Ascending aorta (tissue), 2 donors: ENCODE results near the gene POLQ. TPM values are rescaled to one million over a fixed set of nuclear protein-coding genes. Genes with fewer than 3 reads are reported as not detected.
"Not testable (repeated sequence)": the region's sequence is repeated elsewhere in the genome, so short reads cannot be mapped to it uniquely, and the experiment has no call there.

Source experiments
- DNase-seq, 2 donors: peaks; one replicate each; pipeline ENCODE4 v3.0.0-alpha.2; 2019; ENCODE audit warnings: low spot score in 2 of 2
- H3K27ac ChIP-seq, 2 donors: fragments of 200-600 bp; sonication (generic); one replicate each; pipeline ENCODE4 v1.5.1; 2016 to 2017; ENCODE audit warnings: mild to moderate bottlenecking in 1 of 2
- H3K27me3 ChIP-seq: fragments of 200-600 bp; sonication (generic); one replicate; pipeline ENCODE4 v1.5.1; 2017
- H3K36me3 ChIP-seq, 2 donors: fragments of 200-600 bp; sonication (generic); one replicate each; pipeline ENCODE4 v1.5.1; 2016
- H3K4me1 ChIP-seq, 2 donors: fragments of 200-600 bp; sonication (generic); one replicate each; pipeline ENCODE4 v1.5.1; 2016 to 2017; ENCODE audit warnings: mild to moderate bottlenecking in 1 of 2
- H3K4me3 ChIP-seq, 2 donors: fragments of 200-600 bp; sonication (generic); one replicate each; pipeline ENCODE4 v1.5.1; 2016 to 2017; ENCODE audit warnings: mild to moderate bottlenecking in 1 of 2
- H3K9me3 ChIP-seq, 2 donors: fragments of 200-600 bp; sonication (generic); one replicate each; pipeline ENCODE4 v1.5.1; 2016
- CTCF ChIP-seq, 3 experiments: fragments of 200-600 bp in 2 of 3; fragments of 450-650 bp in 1 of 3; sonication (generic) in 2 of 3; IDR thresholded peaks; one replicate each; pipeline ENCODE4 v1.5.1; 2016 to 2019; ENCODE audit warnings: antibody characterized with exemption in 3 of 3, mild to moderate bottlenecking in 1 of 3, moderate library complexity in 1 of 3
- intact Hi-C: fragments of 100-400 bp; cut with DNase I; formaldehyde crosslinking; loops from one replicate; pipeline ENCODE4 v1.15.1; 2023
- total RNA-seq: library from RNA; depleted of rRNA; stranded (reverse); fragments of >200 nt; gene quantifications from one replicate; pipeline ENCODE4 v1.1.0, GENCODE V29; 2016

POLQ gene
- not detected for total RNA-seq

GRCh38 chr3:121545574-121546455 is at the start of gene POLQ:
Gene POLQ, minus strand, starts transcription at chr3:121545988. Its CDS starts 111 bp downstream, at chr3:121545877.
- TF ChIP-seq CTCF (IDR thresholded peaks at IDR 0.05), result no peak
- Histone ChIP-seq H3K9me3 (no peaks in the 10 kb centered on the region), H3K4me1 (peaks cover 3 to 5% of the 10 kb centered on the region in 2 donors), H3K36me3 (no peaks in the 10 kb centered on the region), H3K4me3 (peak within 1 kb of the TSS; percentile 55 to 66), H3K27me3 (no peaks in the 10 kb centered on the region), H3K27ac (peak within 1 kb of the TSS; percentile 43 to 58)
- DNase-seq, result peak; percentile 65 to 93
- intact Hi-C loops, result loop anchor here (2.0 to 10.0 kb wide), 5 partner anchors 101 to 1133 kb away; partner anchors contain the start of genes FAM162A, GOLGB1 and MIX23

- peaks cover 0 to 4% of the 10 kb centered on the region in 2 donors for H3K4me1 ChIP-seq
- no peak overlapping the region for H3K4me3 ChIP-seq
- no peaks in the 10 kb centered on the region for H3K9me3 ChIP-seq
- DNase-seq, result no peak
- no peaks in the 10 kb centered on the region for H3K27me3 ChIP-seq
- intact Hi-C loops, result no loop called here
- H3K36me3 ChIP-seq, result no peaks in the 10 kb centered on the region
- no peak for TF ChIP-seq CTCF (IDR thresholded peaks at IDR 0.05)
- H3K27ac ChIP-seq, result no peak overlapping the region
These were observed 49.1 kb upstream of the POLQ start for GRCh38 chr3:121594850-121595249.

GRCh38 chr3:121593806-121594205 is 48.0 kb upstream of the POLQ start:
- DNase-seq, H3K27ac ChIP-seq, H3K36me3 ChIP-seq, H3K4me3 ChIP-seq, H3K27me3 ChIP-seq, H3K4me1 ChIP-seq, H3K9me3 ChIP-seq, intact Hi-C loops: not testable (repeated sequence)

- Histone ChIP-seq H3K9me3 (no peaks in the 10 kb centered on the region), H3K4me3 (no peak within 1 kb of the TSS), H3K27me3 (no peaks in the 10 kb centered on the region), H3K4me1 (peaks cover 0 to 4% of the 10 kb centered on the region in 2 donors), H3K36me3 (no peaks in the 10 kb centered on the region), H3K27ac (no peak within 1 kb of the TSS)
- intact Hi-C loops, result no loop called here
- TF ChIP-seq CTCF (IDR thresholded peaks at IDR 0.05), result no peak
- no peak for DNase-seq
These were observed 47.3 kb upstream of the POLQ start, which contains the start of gene FBXO40 for GRCh38 chr3:121592856-121593702. Gene FBXO40, plus strand, starts transcription at chr3:121593379. Its CDS starts 27,197 bp downstream, at chr3:121620576.

- Histone ChIP-seq H3K9me3 (no peaks in the 10 kb centered on the region), H3K27me3 (no peaks in the 10 kb centered on the region), H3K4me1 (no peaks in the 10 kb centered on the region), H3K4me3 (no peak overlapping the region), H3K36me3 (no peaks in the 10 kb centered on the region), H3K27ac (no peak overlapping the region)
- intact Hi-C loops, result no loop called here
- TF ChIP-seq CTCF (IDR thresholded peaks at IDR 0.05), result no peak
- no peak for DNase-seq
These were observed 38.6 kb upstream of the POLQ start for GRCh38 chr3:121584418-121584817.
